ENCODE measurements around the gene USP43. TPM values are rescaled to one million over a fixed set of nuclear protein-coding genes. Genes with fewer than 3 reads are reported as not detected.

USP43 gene
- total and polyA plus RNA-seq, 8 donors: 2.9 to 6.2 (median 4.1) TPM

GRCh38 chr17:9750524-9750923, 105.2 kb downstream of the USP43 start:
- ATAC-seq: no peak
- no peaks in the 10 kb centered on the region for H3K4me1 ChIP-seq
- no peak overlapping the region for H3K4me3 ChIP-seq
- H3K36me3 ChIP-seq: no peaks in the 10 kb centered on the region
- intact Hi-C loops (cut with DNase I): no loop called here
- no peaks in the 10 kb centered on the region for H3K9me3 ChIP-seq
- no peak overlapping the region for H3K27ac ChIP-seq
- peaks cover 0 to 41% of the 10 kb centered on the region in 2 donors for H3K27me3 ChIP-seq
- TF ChIP-seq CTCF (IDR thresholded peaks at IDR 0.05): no peak
- no peak for DNase-seq

GRCh38 chr17:9755083-9755482, 109.8 kb downstream of the USP43 start:
- Histone ChIP-seq H3K4me1 (no peaks in the 10 kb centered on the region), H3K27ac (no peak overlapping the region), H3K27me3 (peaks cover 0 to 39% of the 10 kb centered on the region in 2 donors), H3K9me3 (no peaks in the 10 kb centered on the region), H3K36me3 (no peaks in the 10 kb centered on the region), H3K4me3 (no peak overlapping the region)
- ATAC-seq (no peak), DNase-seq (no peak)
- intact Hi-C loops (cut with DNase I): no loop called here
- TF ChIP-seq CTCF (IDR thresholded peaks at IDR 0.05): no peak

- intact Hi-C loops (cut with DNase I): no loop called here
- Histone ChIP-seq H3K4me1 (no peaks in the 10 kb centered on the region), H3K9me3 (no peaks in the 10 kb centered on the region), H3K27ac (no peak overlapping the region), H3K36me3 (no peaks in the 10 kb centered on the region), H3K27me3 (peaks cover 0 to 42% of the 10 kb centered on the region in 2 donors), H3K4me3 (no peak overlapping the region)
- ATAC-seq (no peak), DNase-seq (no peak)
- TF ChIP-seq CTCF (IDR thresholded peaks at IDR 0.05): no peak
Observed at GRCh38 chr17:9760266-9760665, 114.9 kb downstream of the USP43 start.

GRCh38 chr17:9763643-9764042, 118.3 kb downstream of the USP43 start:
- Histone ChIP-seq H3K27me3 (peaks cover 0 to 42% of the 10 kb centered on the region in 2 donors), H3K9me3 (no peaks in the 10 kb centered on the region), H3K4me1 (no peaks in the 10 kb centered on the region), H3K36me3 (no peaks in the 10 kb centered on the region), H3K27ac (no peak overlapping the region), H3K4me3 (no peak overlapping the region)
- no peak for TF ChIP-seq CTCF (IDR thresholded peaks at IDR 0.05)
- no peak for DNase-seq
- no peak for ATAC-seq
- intact Hi-C loops (cut with DNase I): no loop called here

- H3K4me1 ChIP-seq: no peaks in the 10 kb centered on the region
- peaks cover 0 to 42% of the 10 kb centered on the region in 2 donors for H3K27me3 ChIP-seq
- H3K4me3 ChIP-seq: no peak overlapping the region
- intact Hi-C loops (cut with DNase I): no loop called here
- H3K9me3 ChIP-seq: no peaks in the 10 kb centered on the region
- ATAC-seq: no peak
- no peak for TF ChIP-seq CTCF (IDR thresholded peaks at IDR 0.05)
- H3K36me3 ChIP-seq: no peaks in the 10 kb centered on the region
- no peak for DNase-seq
- no peak overlapping the region for H3K27ac ChIP-seq
Observed at GRCh38 chr17:9765322-9765721, 120.0 kb downstream of the USP43 start.

Data from left lung (tissue), 10 donors.